ENCODE measurements around the gene CFAP61.

The CFAP61 gene

DNA sequence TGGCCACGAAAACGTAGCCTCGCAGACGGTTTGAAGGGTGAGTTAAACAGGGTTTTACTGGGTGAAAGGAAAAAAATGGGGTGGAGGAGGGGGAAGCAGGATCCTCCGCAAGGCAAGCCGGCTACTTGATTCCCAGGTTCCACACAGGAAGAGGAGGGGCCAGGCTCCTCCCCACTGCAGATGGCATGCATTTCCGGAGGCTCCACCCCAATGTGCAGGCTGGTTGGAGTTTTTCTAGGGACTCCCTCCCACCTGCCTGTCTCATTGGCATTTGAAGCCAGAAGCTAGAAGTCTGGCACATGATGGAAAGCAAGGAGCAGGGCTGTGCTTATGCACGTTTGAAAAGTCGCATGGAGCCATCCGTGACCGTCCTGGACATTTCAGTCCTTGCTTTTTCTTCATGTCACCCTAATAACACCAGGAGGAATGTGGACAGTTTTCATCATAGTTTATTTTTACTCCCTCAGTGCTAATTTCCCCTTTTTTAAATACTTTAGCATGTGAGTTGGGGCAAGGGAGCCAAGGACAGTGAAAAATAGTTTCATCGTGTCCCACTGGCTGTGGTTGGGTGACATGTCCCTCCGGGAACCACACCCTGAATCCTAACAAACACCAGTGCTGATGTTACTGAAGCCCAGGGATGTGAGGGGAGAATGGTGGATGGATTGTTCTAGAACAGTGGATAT, 215.5 kb downstream of the CFAP61 start:
- H3K4me3 ChIP-seq (ENCODE audit: low read depth in 1 of 2, low read length in 2 of 2): no peak overlapping the region
- no peaks in the 10 kb centered on the region for H3K27me3 ChIP-seq (ENCODE audit: control insufficient read depth in 1 of 2, insufficient read depth in 2 of 2, low read length in 2 of 2)

DNA sequence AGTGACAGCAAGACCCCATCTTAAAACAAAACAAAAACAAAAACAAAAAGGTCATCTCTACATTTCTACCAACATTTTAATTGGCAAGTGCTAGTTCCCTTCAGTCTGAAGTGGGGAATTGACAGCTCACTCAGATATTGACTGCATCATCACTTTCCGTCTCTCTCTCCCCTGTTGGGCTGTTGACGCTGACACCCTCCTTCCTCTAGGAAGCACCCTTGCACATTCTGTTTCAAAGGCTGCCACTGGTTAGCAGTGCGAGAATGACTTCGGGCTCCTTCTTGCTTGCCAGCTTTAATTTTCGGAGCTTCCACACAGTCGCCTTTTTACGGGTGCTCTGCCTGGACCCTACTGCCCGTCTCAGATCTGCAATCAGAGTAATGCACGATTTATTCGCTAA, 218.9 kb downstream of the CFAP61 start:
- Histone ChIP-seq H3K36me3 (ENCODE audit: insufficient read depth, low read length) (no peaks in the 10 kb centered on the region), H3K4me1 (ENCODE audit: insufficient read depth, low read length) (no peaks in the 10 kb centered on the region), H3K4me3 (ENCODE audit: low read depth in 1 of 2, low read length in 2 of 2) (no peak overlapping the region), H3K27ac (ENCODE audit: low read depth, low read length) (no peak overlapping the region), H3K27me3 (ENCODE audit: control insufficient read depth in 1 of 2, insufficient read depth in 2 of 2, low read length in 2 of 2) (no peaks in the 10 kb centered on the region), H3K9me3 (ENCODE audit: low read length) (no peaks in the 10 kb centered on the region), H3K9ac (ENCODE audit: low read length) (no peak overlapping the region)

More for the DNA sequence above, 215.5 kb downstream of the CFAP61 start:
- no peaks in the 10 kb centered on the region for H3K36me3 ChIP-seq (ENCODE audit: insufficient read depth, low read length)
- H3K4me1 ChIP-seq (ENCODE audit: insufficient read depth, low read length): no peaks in the 10 kb centered on the region
- no peaks in the 10 kb centered on the region for H3K9me3 ChIP-seq (ENCODE audit: low read length)
- no peak overlapping the region for H3K9ac ChIP-seq (ENCODE audit: low read length)
- no peak overlapping the region for H3K27ac ChIP-seq (ENCODE audit: low read depth, low read length)

DNA sequence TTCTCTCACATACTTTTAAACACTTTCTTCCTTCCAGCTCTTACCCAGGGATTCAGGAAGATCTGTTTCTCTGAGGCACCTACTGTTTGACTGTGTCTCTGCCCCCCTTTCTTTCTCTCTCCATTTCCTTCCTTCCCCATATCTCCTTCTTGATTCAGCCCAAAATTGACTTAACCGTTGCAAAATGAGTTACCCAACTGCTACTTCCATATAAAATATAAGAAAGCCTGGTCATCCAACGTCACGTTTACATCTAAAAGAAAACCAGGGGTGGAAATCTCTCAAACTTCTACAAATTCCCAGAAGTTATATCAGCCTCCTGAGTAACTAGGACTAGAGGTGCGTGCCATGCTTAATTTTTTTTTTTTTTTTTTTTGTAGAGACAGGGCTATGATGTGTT, 220.4 kb downstream of the CFAP61 start:
- H3K36me3 ChIP-seq (ENCODE audit: insufficient read depth, low read length): no peaks in the 10 kb centered on the region
- no peaks in the 10 kb centered on the region for H3K9me3 ChIP-seq (ENCODE audit: low read length)
- H3K4me3 ChIP-seq (ENCODE audit: low read depth in 1 of 2, low read length in 2 of 2): no peak overlapping the region
- H3K9ac ChIP-seq (ENCODE audit: low read length): no peak overlapping the region
- no peaks in the 10 kb centered on the region for H3K4me1 ChIP-seq (ENCODE audit: insufficient read depth, low read length)
- H3K27ac ChIP-seq (ENCODE audit: low read depth, low read length): no peak overlapping the region
- no peaks in the 10 kb centered on the region for H3K27me3 ChIP-seq (ENCODE audit: control insufficient read depth in 1 of 2, insufficient read depth in 2 of 2, low read length in 2 of 2)

DNA sequence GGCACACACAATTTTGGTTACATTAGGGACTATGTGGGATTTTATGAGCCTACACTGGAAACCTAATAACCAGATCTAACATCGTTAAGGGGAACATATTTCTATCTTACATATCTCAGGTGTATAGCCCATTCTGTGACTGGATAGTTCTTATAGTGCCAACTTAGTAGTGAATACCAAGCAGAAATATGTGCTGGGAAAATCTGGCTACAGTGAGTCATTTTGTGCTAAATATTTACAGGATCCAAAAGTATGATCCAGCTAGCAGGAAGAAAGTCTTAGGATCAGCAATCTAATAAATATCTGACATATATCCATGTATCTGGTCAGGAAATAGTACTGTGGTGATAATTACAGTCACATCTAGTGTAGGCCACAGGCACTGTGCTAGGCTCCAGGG, 221.0 kb downstream of the CFAP61 start:
- Histone ChIP-seq H3K4me3 (ENCODE audit: low read depth in 1 of 2, low read length in 2 of 2) (no peak overlapping the region), H3K36me3 (ENCODE audit: insufficient read depth, low read length) (no peaks in the 10 kb centered on the region), H3K27ac (ENCODE audit: low read depth, low read length) (no peak overlapping the region), H3K9me3 (ENCODE audit: low read length) (no peaks in the 10 kb centered on the region), H3K9ac (ENCODE audit: low read length) (no peak overlapping the region), H3K4me1 (ENCODE audit: insufficient read depth, low read length) (no peaks in the 10 kb centered on the region), H3K27me3 (ENCODE audit: control insufficient read depth in 1 of 2, insufficient read depth in 2 of 2, low read length in 2 of 2) (no peaks in the 10 kb centered on the region)

DNA sequence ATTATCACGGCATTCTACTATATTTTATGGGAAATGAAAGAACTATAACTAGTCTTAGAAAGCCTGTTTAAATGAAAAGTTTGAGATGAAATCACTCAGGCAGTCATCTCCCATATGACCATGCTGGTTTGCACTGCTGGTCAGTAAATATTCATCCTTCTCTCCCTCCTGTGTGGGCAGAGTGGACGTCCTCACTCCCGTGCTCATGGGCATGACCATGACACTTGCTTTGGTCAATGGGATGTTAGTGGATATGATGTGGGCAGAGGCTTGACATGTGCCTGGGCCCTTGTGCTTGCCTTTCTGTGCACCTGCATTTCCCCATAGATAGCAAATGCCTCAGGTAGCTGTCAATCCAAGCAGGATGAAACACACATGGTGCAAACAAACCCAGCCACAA, 222.5 kb downstream of the CFAP61 start:
- Histone ChIP-seq H3K27me3 (ENCODE audit: control insufficient read depth in 1 of 2, insufficient read depth in 2 of 2, low read length in 2 of 2) (no peaks in the 10 kb centered on the region), H3K9me3 (ENCODE audit: low read length) (no peaks in the 10 kb centered on the region), H3K36me3 (ENCODE audit: insufficient read depth, low read length) (no peaks in the 10 kb centered on the region), H3K4me1 (ENCODE audit: insufficient read depth, low read length) (no peaks in the 10 kb centered on the region), H3K9ac (ENCODE audit: low read length) (no peak overlapping the region), H3K4me3 (ENCODE audit: low read depth in 1 of 2, low read length in 2 of 2) (no peak overlapping the region), H3K27ac (ENCODE audit: low read depth, low read length) (no peak overlapping the region)

DNA sequence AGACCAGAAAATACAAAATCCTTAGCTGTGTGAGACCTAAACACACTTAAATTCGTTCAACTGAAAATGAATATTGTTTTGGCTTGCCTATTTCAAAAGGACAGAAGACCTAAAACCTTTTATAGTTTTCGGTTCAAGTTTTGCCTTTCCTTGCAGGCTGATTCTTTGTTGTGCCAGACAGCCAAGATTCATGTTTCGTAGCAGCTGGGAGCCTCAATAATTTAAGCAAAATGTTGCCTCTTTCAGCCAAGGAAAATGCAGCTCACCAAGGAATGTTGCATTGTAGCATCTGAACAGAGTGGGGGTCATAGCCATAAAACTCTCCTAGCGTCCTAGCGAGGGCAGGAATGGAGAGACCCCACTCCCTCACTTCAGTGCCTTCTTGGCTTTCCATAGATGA, 223.3 kb downstream of the CFAP61 start:
- Histone ChIP-seq H3K27me3 (ENCODE audit: control insufficient read depth in 1 of 2, insufficient read depth in 2 of 2, low read length in 2 of 2) (no peaks in the 10 kb centered on the region), H3K36me3 (ENCODE audit: insufficient read depth, low read length) (no peaks in the 10 kb centered on the region), H3K9ac (ENCODE audit: low read length) (no peak overlapping the region), H3K9me3 (ENCODE audit: low read length) (no peaks in the 10 kb centered on the region), H3K4me3 (ENCODE audit: low read depth in 1 of 2, low read length in 2 of 2) (no peak overlapping the region), H3K27ac (ENCODE audit: low read depth, low read length) (no peak overlapping the region), H3K4me1 (ENCODE audit: insufficient read depth, low read length) (no peaks in the 10 kb centered on the region)

DNA sequence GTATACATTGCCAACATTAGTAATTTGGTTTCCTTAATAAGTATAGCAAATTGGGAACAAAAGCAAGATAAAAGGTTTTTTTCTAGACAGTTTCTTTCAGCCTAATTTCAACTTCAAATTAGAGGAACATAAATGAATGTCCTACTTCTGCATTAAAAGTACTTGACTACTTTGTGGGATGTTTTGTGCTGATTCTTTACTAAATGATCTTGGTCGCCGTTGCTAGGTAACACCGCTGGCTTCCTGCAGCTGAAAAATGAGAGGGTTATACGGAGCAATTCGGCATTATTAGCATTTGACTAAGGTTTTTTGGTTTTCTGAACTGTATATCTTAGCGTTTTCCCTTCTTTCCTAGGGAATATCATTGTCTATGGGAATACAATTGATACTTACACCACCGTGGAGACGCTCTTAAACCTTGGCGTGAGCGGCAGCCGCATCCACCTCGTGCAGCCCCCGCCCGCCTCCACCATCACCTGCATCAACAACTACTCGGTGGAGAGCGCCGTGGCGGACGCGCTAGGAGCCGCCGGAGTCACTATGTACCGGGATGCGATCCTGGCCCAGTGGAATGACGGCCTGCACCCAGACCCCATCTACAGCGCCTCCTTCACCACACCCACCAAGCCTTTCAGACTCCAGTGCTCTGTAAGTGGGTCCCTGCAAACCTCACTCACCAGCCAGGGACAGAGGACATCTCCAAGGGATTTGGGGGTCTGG, 224.6 kb downstream of the CFAP61 start:
- Histone ChIP-seq H3K9ac (ENCODE audit: low read length) (no peak overlapping the region), H3K27me3 (ENCODE audit: control insufficient read depth in 1 of 2, insufficient read depth in 2 of 2, low read length in 2 of 2) (no peaks in the 10 kb centered on the region), H3K9me3 (ENCODE audit: low read length) (no peaks in the 10 kb centered on the region), H3K27ac (ENCODE audit: low read depth, low read length) (no peak overlapping the region), H3K4me1 (ENCODE audit: insufficient read depth, low read length) (no peaks in the 10 kb centered on the region), H3K36me3 (ENCODE audit: insufficient read depth, low read length) (no peaks in the 10 kb centered on the region), H3K4me3 (ENCODE audit: low read depth in 1 of 2, low read length in 2 of 2) (no peak overlapping the region)

DNA sequence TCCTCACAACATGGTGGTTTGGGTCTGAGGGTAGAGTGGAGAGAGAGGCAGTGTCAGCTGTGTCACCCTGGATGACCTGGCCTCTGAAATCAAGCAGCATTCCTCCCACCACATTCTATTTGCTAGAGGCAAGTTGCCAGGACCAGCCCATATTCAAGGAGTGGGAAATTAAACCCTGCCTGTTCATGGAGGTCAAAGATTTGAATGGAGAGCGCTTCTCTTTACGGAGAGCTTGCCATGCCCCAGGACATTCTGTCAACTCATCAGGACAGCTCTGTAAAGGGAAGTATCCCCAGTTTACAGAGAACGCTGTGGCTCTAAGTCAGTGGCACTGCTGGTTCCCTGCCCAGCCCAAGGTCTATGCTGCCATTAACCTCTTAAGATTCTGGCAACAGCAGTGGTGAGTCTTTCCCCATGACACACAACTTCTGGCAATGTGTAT, 225.6 kb downstream of the CFAP61 start:
- H3K27me3 ChIP-seq (ENCODE audit: control insufficient read depth in 1 of 2, insufficient read depth in 2 of 2, low read length in 2 of 2): no peaks in the 10 kb centered on the region
- H3K27ac ChIP-seq (ENCODE audit: low read depth, low read length): no peak overlapping the region
- H3K9ac ChIP-seq (ENCODE audit: low read length): no peak overlapping the region
- H3K36me3 ChIP-seq (ENCODE audit: insufficient read depth, low read length): no peaks in the 10 kb centered on the region
- H3K4me3 ChIP-seq (ENCODE audit: low read depth in 1 of 2, low read length in 2 of 2): no peak overlapping the region
- H3K4me1 ChIP-seq (ENCODE audit: insufficient read depth, low read length): no peaks in the 10 kb centered on the region
- no peaks in the 10 kb centered on the region for H3K9me3 ChIP-seq (ENCODE audit: low read length)

DNA sequence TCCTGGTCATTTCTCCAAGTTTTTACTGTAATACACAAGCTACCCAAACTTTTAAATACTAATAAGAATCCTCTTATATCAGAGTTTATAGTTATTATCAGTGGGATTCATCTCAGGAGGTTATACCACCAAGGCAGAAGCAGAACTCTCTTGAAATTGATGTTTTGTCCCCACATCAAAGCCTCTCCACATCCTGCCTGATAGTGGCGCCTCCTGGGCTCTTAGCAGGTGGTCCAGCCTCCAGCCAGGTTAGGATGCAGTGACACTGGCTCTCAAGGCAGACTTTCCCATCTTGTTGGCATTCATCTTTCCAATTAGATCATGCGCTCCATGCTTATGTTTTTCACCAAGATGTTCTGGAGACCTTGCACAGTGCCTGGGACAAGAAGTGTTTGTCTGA, 233.7 kb downstream of the CFAP61 start:
- no peak overlapping the region for H3K9ac ChIP-seq (ENCODE audit: low read length)

DNA sequence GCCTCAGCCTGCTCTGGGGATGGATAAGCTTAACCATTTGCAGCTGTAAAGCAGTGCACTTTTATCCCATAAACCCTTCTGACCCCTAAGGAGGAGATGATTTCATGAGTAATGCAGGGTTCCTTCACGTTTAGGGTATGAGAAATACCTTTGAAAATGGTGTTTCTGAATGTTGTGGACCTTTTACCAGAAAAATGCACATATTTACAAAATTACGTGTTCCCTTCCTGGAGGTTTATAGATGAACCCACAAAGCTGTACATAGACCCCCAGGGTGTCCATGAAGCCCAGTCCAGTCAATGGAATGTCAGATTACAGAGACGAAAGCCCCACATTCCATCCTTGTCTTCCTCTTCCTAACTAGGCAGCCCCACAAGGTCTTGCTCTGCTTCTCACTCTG, 237.0 kb downstream of the CFAP61 start:
- H3K36me3 ChIP-seq (ENCODE audit: insufficient read depth, low read length): no peaks in the 10 kb centered on the region
- H3K9ac ChIP-seq (ENCODE audit: low read length): no peak overlapping the region
- no peak overlapping the region for H3K4me3 ChIP-seq (ENCODE audit: low read depth in 1 of 2, low read length in 2 of 2)
- no peaks in the 10 kb centered on the region for H3K4me1 ChIP-seq (ENCODE audit: insufficient read depth, low read length)
- H3K27ac ChIP-seq (ENCODE audit: low read depth, low read length): no peak overlapping the region
- H3K27me3 ChIP-seq (ENCODE audit: control insufficient read depth in 1 of 2, insufficient read depth in 2 of 2, low read length in 2 of 2): no peaks in the 10 kb centered on the region
- H3K9me3 ChIP-seq (ENCODE audit: low read length): no peaks in the 10 kb centered on the region

More for the DNA sequence above, 233.7 kb downstream of the CFAP61 start:
- H3K27me3 ChIP-seq (ENCODE audit: control insufficient read depth in 1 of 2, insufficient read depth in 2 of 2, low read length in 2 of 2): no peaks in the 10 kb centered on the region
- no peaks in the 10 kb centered on the region for H3K36me3 ChIP-seq (ENCODE audit: insufficient read depth, low read length)
- no peak overlapping the region for H3K27ac ChIP-seq (ENCODE audit: low read depth, low read length)
- no peaks in the 10 kb centered on the region for H3K4me1 ChIP-seq (ENCODE audit: insufficient read depth, low read length)
- H3K4me3 ChIP-seq (ENCODE audit: low read depth in 1 of 2, low read length in 2 of 2): no peak overlapping the region
- no peaks in the 10 kb centered on the region for H3K9me3 ChIP-seq (ENCODE audit: low read length)

DNA sequence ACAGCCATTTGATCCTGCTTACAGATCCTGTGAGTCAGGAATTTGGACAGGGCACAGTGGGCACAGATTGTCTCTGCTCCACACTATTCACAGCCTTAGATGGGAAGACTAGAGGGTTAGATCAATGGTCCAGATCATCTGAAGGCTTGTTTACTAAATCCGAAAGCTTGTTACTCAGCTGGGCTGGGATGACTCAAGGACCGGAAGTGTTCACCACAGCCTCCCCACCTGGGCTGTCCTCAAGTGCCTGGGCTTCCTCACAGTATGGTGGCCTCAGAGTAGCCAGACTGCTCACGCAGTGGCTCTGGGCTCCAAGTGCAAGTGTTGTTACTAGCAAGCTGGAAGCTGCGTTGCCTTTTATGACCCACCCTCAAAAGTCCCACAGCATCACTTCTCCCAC, 240.1 kb downstream of the CFAP61 start:
- no peaks in the 10 kb centered on the region for H3K27me3 ChIP-seq (ENCODE audit: control insufficient read depth in 1 of 2, insufficient read depth in 2 of 2, low read length in 2 of 2)
- no peaks in the 10 kb centered on the region for H3K36me3 ChIP-seq (ENCODE audit: insufficient read depth, low read length)
- H3K27ac ChIP-seq (ENCODE audit: low read depth, low read length): no peak overlapping the region
- H3K4me1 ChIP-seq (ENCODE audit: insufficient read depth, low read length): no peaks in the 10 kb centered on the region
- H3K4me3 ChIP-seq (ENCODE audit: low read depth in 1 of 2, low read length in 2 of 2): no peak overlapping the region
- no peaks in the 10 kb centered on the region for H3K9me3 ChIP-seq (ENCODE audit: low read length)
- no peak overlapping the region for H3K9ac ChIP-seq (ENCODE audit: low read length)

DNA sequence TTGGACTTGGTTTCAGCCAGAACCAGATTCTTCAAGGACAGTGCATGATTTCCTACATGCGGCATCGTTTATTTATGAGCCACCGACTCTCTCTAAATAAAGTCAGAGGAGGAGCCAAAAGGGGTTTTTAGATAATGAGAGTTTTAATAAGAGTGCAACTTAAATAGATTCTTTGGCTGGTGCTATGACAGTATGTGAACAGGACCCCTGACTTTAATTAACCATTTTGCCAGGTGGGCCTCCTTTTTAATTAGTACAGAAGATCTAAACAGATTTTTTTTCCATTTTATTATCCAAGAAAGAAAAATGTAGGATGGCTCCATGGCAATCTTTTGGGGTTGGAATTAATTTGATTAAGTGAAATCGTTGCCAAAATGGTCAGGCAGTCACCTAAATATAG, 240.8 kb downstream of the CFAP61 start:
- H3K27ac ChIP-seq (ENCODE audit: low read depth, low read length): no peak overlapping the region
- no peak overlapping the region for H3K4me3 ChIP-seq (ENCODE audit: low read depth in 1 of 2, low read length in 2 of 2)
- no peaks in the 10 kb centered on the region for H3K9me3 ChIP-seq (ENCODE audit: low read length)
- H3K27me3 ChIP-seq (ENCODE audit: control insufficient read depth in 1 of 2, insufficient read depth in 2 of 2, low read length in 2 of 2): no peaks in the 10 kb centered on the region
- no peaks in the 10 kb centered on the region for H3K4me1 ChIP-seq (ENCODE audit: insufficient read depth, low read length)
- H3K36me3 ChIP-seq (ENCODE audit: insufficient read depth, low read length): no peaks in the 10 kb centered on the region
- no peak overlapping the region for H3K9ac ChIP-seq (ENCODE audit: low read length)
